BLaER1 (cell line): ENCODE results near the gene APPL1.

Source experiments
- H3K27ac ChIP-seq: shearing (Covaris generic); formaldehyde crosslinking; 2 replicates; pipeline ENCODE4 v1.8.1; 2022
- H3K27me3 ChIP-seq: shearing (Covaris generic); formaldehyde crosslinking; 2 replicates; pipeline ENCODE4 v1.8.1; 2022
- H3K36me3 ChIP-seq: shearing (Covaris generic); formaldehyde crosslinking; 2 replicates; pipeline ENCODE4 v1.8.1; 2022
- H3K4me1 ChIP-seq: shearing (Covaris generic); formaldehyde crosslinking; 2 replicates; pipeline ENCODE4 v1.8.1; 2022
- H3K4me2 ChIP-seq: shearing (Covaris generic); formaldehyde crosslinking; 2 replicates; pipeline ENCODE4 v1.8.1; 2022
- H3K4me3 ChIP-seq: shearing (Covaris generic); formaldehyde crosslinking; 2 replicates; pipeline ENCODE4 v1.8.1; 2022
- H3K9ac ChIP-seq: shearing (Covaris generic); formaldehyde crosslinking; 2 replicates; pipeline ENCODE4 v1.8.1; 2022
- H3K9me3 ChIP-seq: shearing (Covaris generic); formaldehyde crosslinking; 2 replicates; pipeline ENCODE4 v1.8.1; 2022
- H4K20me1 ChIP-seq: shearing (Covaris generic); formaldehyde crosslinking; 2 replicates; pipeline ENCODE4 v1.8.1; 2022
- Cebpa-rat ChIP-seq: shearing (Covaris generic); IDR thresholded peaks from 2 replicates; pipeline ENCODE4 v1.8.1; 2022

The APPL1 gene

GRCh38 chr3:57261119-57261518, 33.6 kb downstream of the APPL1 start:
- Histone ChIP-seq H3K4me2 (no peak overlapping the region), H3K27me3 (no peaks in the 10 kb centered on the region), H4K20me1 (no peaks in the 10 kb centered on the region), H3K4me3 (no peak overlapping the region), H3K36me3 (peaks cover 90% of the 10 kb centered on the region), H3K4me1 (no peaks in the 10 kb centered on the region), H3K27ac (no peak overlapping the region), H3K9ac (no peak overlapping the region), H3K9me3 (peaks cover 29% of the 10 kb centered on the region)
- TF ChIP-seq Cebpa-rat, result no peak

GRCh38 chr3:57261929-57262328, 34.4 kb downstream of the APPL1 start:
- no peaks in the 10 kb centered on the region for H4K20me1 ChIP-seq
- H3K4me1 ChIP-seq, result no peaks in the 10 kb centered on the region
- no peak overlapping the region for H3K4me3 ChIP-seq
- no peak overlapping the region for H3K4me2 ChIP-seq
- no peak for TF ChIP-seq Cebpa-rat
- peaks cover 93% of the 10 kb centered on the region for H3K36me3 ChIP-seq
- H3K27ac ChIP-seq, result no peak overlapping the region
- H3K9me3 ChIP-seq, result peaks cover 29% of the 10 kb centered on the region
- H3K27me3 ChIP-seq, result no peaks in the 10 kb centered on the region
- no peak overlapping the region for H3K9ac ChIP-seq

- no peaks in the 10 kb centered on the region for H3K27me3 ChIP-seq
- H4K20me1 ChIP-seq, result no peaks in the 10 kb centered on the region
- TF ChIP-seq Cebpa-rat, result no peak
- H3K4me3 ChIP-seq, result no peak overlapping the region
- no peak overlapping the region for H3K27ac ChIP-seq
- peaks cover 19% of the 10 kb centered on the region for H3K9me3 ChIP-seq
- H3K4me1 ChIP-seq, result no peaks in the 10 kb centered on the region
- H3K36me3 ChIP-seq, result peaks cover 69% of the 10 kb centered on the region
- no peak overlapping the region for H3K4me2 ChIP-seq
- H3K9ac ChIP-seq, result no peak overlapping the region
Observed at GRCh38 chr3:57268416-57268815, 40.9 kb downstream of the APPL1 start.

- H3K9me3 ChIP-seq, result peaks cover 17% of the 10 kb centered on the region
- no peaks in the 10 kb centered on the region for H3K27me3 ChIP-seq
- peaks cover 33% of the 10 kb centered on the region for H3K36me3 ChIP-seq
- no peak overlapping the region for H3K4me3 ChIP-seq
- no peak overlapping the region for H3K4me2 ChIP-seq
- no peak for TF ChIP-seq Cebpa-rat
- H4K20me1 ChIP-seq, result no peaks in the 10 kb centered on the region
- no peak overlapping the region for H3K27ac ChIP-seq
- no peaks in the 10 kb centered on the region for H3K4me1 ChIP-seq
- H3K9ac ChIP-seq, result no peak overlapping the region
Observed at GRCh38 chr3:57274845-57275244, 47.3 kb downstream of the APPL1 start.

GRCh38 chr3:57275393-57275792, 47.9 kb downstream of the APPL1 start:
- Histone ChIP-seq H3K9ac (no peak overlapping the region), H3K4me2 (no peak overlapping the region), H3K27ac (no peak overlapping the region), H4K20me1 (no peaks in the 10 kb centered on the region), H3K4me3 (no peak overlapping the region), H3K27me3 (no peaks in the 10 kb centered on the region), H3K4me1 (no peaks in the 10 kb centered on the region), H3K36me3 (peaks cover 28% of the 10 kb centered on the region), H3K9me3 (peaks cover 22% of the 10 kb centered on the region)
- no peak for TF ChIP-seq Cebpa-rat

GRCh38 chr3:57278237-57278636, 50.7 kb downstream of the APPL1 start:
- Histone ChIP-seq H3K27me3 (no peaks in the 10 kb centered on the region), H3K27ac (no peak overlapping the region), H4K20me1 (no peaks in the 10 kb centered on the region), H3K4me1 (no peaks in the 10 kb centered on the region), H3K36me3 (peaks cover 23% of the 10 kb centered on the region), H3K9me3 (peaks cover 24% of the 10 kb centered on the region), H3K9ac (no peak overlapping the region), H3K4me2 (no peak overlapping the region), H3K4me3 (no peak overlapping the region)
- no peak for TF ChIP-seq Cebpa-rat

GRCh38 chr3:57279685-57280084, 52.2 kb downstream of the APPL1 start:
- Histone ChIP-seq H3K9me3 (peaks cover 24% of the 10 kb centered on the region), H3K36me3 (peaks cover 16% of the 10 kb centered on the region), H4K20me1 (no peaks in the 10 kb centered on the region), H3K27me3 (no peaks in the 10 kb centered on the region), H3K27ac (no peak overlapping the region), H3K4me1 (no peaks in the 10 kb centered on the region), H3K4me3 (no peak overlapping the region), H3K4me2 (no peak overlapping the region), H3K9ac (no peak overlapping the region)
- TF ChIP-seq Cebpa-rat, result no peak

- no peaks in the 10 kb centered on the region for H3K4me1 ChIP-seq
- no peak for TF ChIP-seq Cebpa-rat
- peaks cover 12% of the 10 kb centered on the region for H3K36me3 ChIP-seq
- peaks cover 32% of the 10 kb centered on the region for H3K9me3 ChIP-seq
- no peak overlapping the region for H3K4me2 ChIP-seq
- no peak overlapping the region for H3K4me3 ChIP-seq
- H3K9ac ChIP-seq, result no peak overlapping the region
- no peak overlapping the region for H3K27ac ChIP-seq
- no peaks in the 10 kb centered on the region for H4K20me1 ChIP-seq
- H3K27me3 ChIP-seq, result no peaks in the 10 kb centered on the region
Observed at GRCh38 chr3:57281715-57282114, 54.2 kb downstream of the APPL1 start.

GRCh38 chr3:57283334-57283733, 55.8 kb downstream of the APPL1 start:
- no peaks in the 10 kb centered on the region for H3K27me3 ChIP-seq
- H3K4me1 ChIP-seq, result peaks cover 8% of the 10 kb centered on the region
- peaks cover 10% of the 10 kb centered on the region for H3K36me3 ChIP-seq
- H4K20me1 ChIP-seq, result no peaks in the 10 kb centered on the region
- H3K9me3 ChIP-seq, result peaks cover 31% of the 10 kb centered on the region
- H3K4me3 ChIP-seq, result no peak overlapping the region
- H3K9ac ChIP-seq, result no peak overlapping the region
- TF ChIP-seq Cebpa-rat, result no peak
- no peak overlapping the region for H3K4me2 ChIP-seq
- H3K27ac ChIP-seq, result no peak overlapping the region

- TF ChIP-seq Cebpa-rat, result no peak
- Histone ChIP-seq H3K4me1 (peaks cover 17% of the 10 kb centered on the region), H3K4me3 (no peak overlapping the region), H3K9me3 (peaks cover 9% of the 10 kb centered on the region), H3K36me3 (no peaks in the 10 kb centered on the region), H3K4me2 (no peak overlapping the region), H3K27ac (no peak overlapping the region), H3K27me3 (no peaks in the 10 kb centered on the region), H4K20me1 (no peaks in the 10 kb centered on the region), H3K9ac (no peak overlapping the region)
Observed at GRCh38 chr3:57287205-57287604, 59.7 kb downstream of the APPL1 start.

- Histone ChIP-seq H3K36me3 (no peaks in the 10 kb centered on the region), H3K27ac (no peak overlapping the region), H3K4me1 (peaks cover 17% of the 10 kb centered on the region), H3K4me3 (no peak overlapping the region), H3K9ac (no peak overlapping the region), H3K27me3 (no peaks in the 10 kb centered on the region), H3K4me2 (peak overlapping the region; percentile 51), H3K9me3 (peaks cover 9% of the 10 kb centered on the region), H4K20me1 (no peaks in the 10 kb centered on the region)
- TF ChIP-seq Cebpa-rat, result no peak
Observed at GRCh38 chr3:57288403-57288802, 60.9 kb downstream of the APPL1 start.
